GM18951 (cell line): Measurements from ENCODE around the gene GRIA4.
A peak's percentile ranks its signal among the peaks of the same experiment; 100 is the strongest.

ENCODE experiments used
- POLR2A ChIP-seq: IDR thresholded peaks from 4 replicates; pipeline ENCODE4 v1.6.1; 2011; ENCODE audit warnings: mild to moderate bottlenecking; ENCODE audit not compliant: insufficient read length, insufficient read depth; ENCODE audit errors: extremely low read depth
- in situ Hi-C: fragments of 300-500 bp; cut with MboI; formaldehyde crosslinking; loops from one replicate; pipeline ENCODE4 v1.12.0; 2022; ENCODE audit warnings: low sequenced_read_pairs, mixed read lengths, inconsistent platforms; ENCODE audit not compliant: unreplicated experiment

The GRIA4 gene

DNA sequence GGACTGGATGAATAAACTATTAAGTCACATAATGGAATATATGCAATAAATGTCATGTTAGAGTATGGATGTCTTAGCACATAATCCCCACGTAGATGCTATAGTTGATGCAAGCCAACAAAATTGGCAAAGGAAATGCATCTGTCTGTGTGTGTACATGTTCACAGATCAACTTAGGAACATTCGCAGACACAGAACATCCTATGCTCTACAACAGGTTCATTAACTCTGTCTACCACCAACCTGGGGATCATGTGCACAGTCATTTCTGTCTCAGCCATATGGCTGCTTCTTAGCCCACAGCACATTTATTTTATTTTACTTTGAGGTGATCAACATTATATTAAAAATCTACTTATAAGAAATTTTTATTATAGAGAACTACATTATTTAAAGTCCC is 407.2 kb downstream of the GRIA4 start:
- in situ Hi-C loops = no loop called here
- no peak for TF ChIP-seq POLR2A

DNA sequence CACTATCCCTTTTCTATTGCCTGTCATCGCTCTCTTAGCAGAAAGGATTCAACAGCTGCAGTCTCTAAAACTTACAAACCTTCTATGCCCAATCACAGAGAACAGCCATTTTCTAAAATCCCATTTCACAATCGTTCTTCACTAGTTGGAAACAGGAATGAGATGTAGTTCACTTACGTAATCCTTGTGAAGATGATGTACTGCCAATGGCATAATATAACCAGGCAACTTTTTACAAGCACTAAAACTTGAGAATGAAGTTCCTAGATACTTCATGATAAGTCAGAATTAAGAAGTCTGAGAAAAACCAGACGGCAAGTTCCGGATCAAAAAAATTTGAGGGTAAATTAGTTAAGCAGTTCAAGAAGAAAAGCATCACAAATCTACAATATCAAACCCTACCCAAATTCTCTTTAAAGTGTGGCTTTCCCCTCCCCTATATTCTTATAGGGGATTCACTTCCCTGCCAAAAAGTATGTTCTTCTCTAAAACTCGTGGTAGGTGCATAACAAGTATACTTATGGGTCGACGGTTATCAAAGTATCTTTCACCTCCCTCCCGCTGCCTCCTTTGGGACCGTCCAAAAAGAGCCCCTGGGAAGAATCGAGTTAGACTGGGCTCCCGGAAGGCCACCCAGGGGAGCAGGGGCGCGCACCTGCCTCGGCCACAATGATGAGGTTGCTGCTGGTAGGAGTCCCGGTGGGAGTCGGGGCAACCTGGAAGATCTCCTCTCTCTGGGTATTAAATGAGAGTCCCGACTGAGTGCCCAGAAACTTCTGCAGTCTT is 411.5 kb downstream of the GRIA4 start:
- TF ChIP-seq POLR2A = no peak
- in situ Hi-C loops = no loop called here

DNA sequence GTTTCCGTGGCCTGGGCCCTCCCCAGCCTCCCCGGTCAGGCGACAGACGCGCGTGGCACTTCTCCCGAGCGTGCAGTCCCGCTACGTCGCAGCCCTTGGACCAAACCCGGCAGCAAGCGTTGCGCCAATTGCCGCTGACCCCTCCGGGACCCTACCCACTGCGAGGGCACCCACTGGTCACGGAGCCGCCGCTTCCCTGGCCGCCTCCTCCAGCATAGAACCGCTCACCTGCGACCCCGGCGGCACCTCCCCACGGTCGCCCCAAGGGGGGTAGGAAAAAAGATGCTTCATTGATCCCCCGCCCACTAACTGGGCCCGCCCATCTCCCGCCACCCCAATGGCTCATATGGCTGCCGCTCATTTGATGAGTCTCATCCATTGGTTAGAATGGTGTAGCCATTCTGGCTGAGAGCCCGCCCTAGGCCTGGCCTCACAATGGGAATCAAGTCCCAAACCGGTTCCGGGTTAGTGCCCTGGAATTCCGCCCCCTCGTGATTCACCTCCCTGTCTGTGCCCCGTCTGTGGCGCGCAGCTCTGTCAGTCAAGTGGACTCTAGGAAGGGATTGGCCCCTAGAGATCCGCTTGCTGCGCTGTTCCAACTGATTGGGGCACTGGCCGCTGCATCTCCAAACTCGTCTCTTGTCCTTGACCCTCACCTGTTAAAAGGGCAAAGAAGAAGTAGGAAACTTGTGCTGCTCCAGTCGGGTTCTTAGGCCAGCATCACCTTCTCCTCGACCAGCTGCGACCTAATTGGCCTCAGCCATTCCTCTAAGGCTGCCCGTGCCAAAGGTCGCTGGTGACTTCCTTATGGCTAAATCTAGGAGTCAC is 412.3 kb downstream of the GRIA4 start, which contains the start of gene MSANTD4:
MSANTD4 (minus strand) TSS at position 274 of the 828 bp plus-strand sequence. CDS start 11,323 bp downstream, outside the sequence.
- TF ChIP-seq POLR2A = peak; percentile 75
- in situ Hi-C loops = no loop called here

DNA sequence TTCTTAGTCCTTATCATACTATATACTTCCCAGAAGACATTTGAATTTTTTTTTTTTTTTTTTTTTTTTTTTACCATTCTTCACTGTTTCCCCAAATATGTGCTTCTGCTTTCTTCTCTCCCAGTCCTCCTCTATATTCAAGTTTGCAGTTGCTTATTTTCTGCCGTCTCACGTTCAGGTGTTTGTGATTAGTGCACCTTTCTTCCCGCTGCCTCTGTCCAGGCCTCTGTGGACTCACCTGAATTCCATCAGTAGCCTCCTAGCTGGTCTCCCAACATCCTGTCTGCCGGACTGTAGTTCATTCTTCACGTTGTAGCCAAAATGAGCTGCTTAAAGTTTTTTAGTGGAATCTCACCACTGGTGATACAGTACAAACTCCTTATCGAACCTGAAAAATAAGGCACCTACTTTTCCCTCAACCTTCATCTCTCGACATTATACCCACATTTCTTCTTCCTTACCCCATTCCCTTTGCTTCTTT is 413.0 kb downstream of the GRIA4 start:
- in situ Hi-C loops = no loop called here
- no peak for TF ChIP-seq POLR2A

DNA sequence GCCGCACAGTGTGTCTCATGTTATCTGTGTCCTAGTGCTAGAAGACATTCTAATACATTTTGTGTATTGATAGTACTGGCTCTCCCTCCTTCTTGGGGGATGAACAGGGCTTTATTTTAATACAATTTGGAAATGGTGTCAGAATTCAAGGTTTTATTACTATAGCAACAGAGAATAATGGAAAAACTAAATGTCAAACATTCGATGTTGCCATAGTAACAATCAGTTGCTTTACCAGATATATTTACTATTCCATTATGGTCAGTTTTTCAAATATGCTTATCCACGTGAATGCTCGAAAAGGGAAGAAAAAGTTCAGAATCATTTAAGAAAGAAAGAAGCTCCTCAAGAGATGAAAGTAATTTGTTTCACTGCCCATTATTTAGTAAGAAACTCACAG is 420.7 kb downstream of the GRIA4 start:
- in situ Hi-C loops = no loop called here
- no peak for TF ChIP-seq POLR2A

DNA sequence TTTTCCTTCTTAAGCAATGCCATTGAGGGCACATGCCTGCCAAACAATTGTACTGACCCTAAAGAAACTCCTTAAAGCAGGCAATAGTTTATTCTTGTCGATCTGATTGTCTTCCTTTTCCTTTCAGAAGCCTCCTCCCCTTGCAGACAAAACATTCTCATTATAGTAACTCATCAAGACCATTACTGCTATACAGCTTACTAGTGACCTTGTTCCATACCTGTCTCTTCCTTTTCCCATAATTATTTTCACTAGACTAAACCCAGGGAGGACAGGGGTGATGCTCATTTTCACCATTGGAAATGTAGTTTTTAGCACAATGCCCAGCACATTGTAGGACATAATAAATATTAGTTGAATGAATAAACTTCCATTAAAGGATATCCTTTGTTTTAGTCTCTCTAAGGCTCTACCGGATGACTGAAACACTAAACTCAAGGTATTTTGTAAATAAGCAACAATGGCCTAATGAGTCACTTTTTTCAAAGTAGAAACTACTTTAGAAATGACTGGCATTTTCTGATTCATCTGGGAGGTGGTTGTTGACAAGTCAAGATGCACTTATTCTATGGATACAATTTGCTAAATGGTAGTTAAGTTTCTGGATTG is 421.4 kb downstream of the GRIA4 start:
- in situ Hi-C loops = no loop called here
- TF ChIP-seq POLR2A = no peak
